Activated CD4-positive, alpha-beta T cell treated with anti-CD3 and anti-CD28 coated beads for 36 hours (primary cell): Measurements from ENCODE around the gene SBF2. TPM values are rescaled to one million over a fixed set of nuclear protein-coding genes. Genes with fewer than 3 reads are reported as not detected.

Experiments used
- ATAC-seq: fragments of 200-7000 bp; cut with Tn5 transposase; one replicate; pipeline ENCODE4 v1.10.0; 2021; ENCODE audit warnings: mild to moderate bottlenecking, moderate library complexity
- CTCF ChIA-PET: fragments of 350-600 bp; sonication (Branson Sonifier 250); formaldehyde crosslinking; loops from one replicate; lab custom pipeline; 2021; ENCODE audit warnings: antibody characterized with exemption; lab: Charles Lee
- POLR2A ChIA-PET: fragments of 350-600 bp; sonication (Branson Sonifier 250); formaldehyde crosslinking; loops from one replicate; lab custom pipeline; 2021; ENCODE audit warnings: antibody characterized with exemption, inconsistent platforms; lab: Charles Lee
- DNase-seq: peaks from one replicate; pipeline ENCODE4 v3.0.0-alpha.2; 2020
- H3K27ac Mint-ChIP-seq: one replicate; pipeline ENCODE4 v1.8.0; 2021; ENCODE audit warnings: mixed read lengths
- H3K27me3 Mint-ChIP-seq: one replicate; pipeline ENCODE4 v1.8.0; 2021; ENCODE audit warnings: mixed read lengths
- H3K36me3 Mint-ChIP-seq: one replicate; pipeline ENCODE4 v1.8.0; 2021; ENCODE audit warnings: low read depth, mixed read lengths
- H3K4me1 Mint-ChIP-seq: one replicate; pipeline ENCODE4 v1.8.0; 2021; ENCODE audit warnings: mixed read lengths
- H3K4me3 Mint-ChIP-seq: one replicate; pipeline ENCODE4 v1.8.0; 2021; ENCODE audit warnings: mild to moderate bottlenecking, moderate library complexity, mixed read lengths
- H3K9me3 Mint-ChIP-seq: one replicate; pipeline ENCODE4 v1.8.0; 2021; ENCODE audit warnings: low read depth, mixed read lengths
- intact Hi-C, 2 experiments: fragments of 100-400 bp; cut with DNase I in 1 of 2; cut with micrococcal nuclease in 1 of 2; formaldehyde crosslinking; loops; one replicate each; pipeline versions ENCODE4 v1.14.2 to v1.15.1; 2022 to 2024; cut with DNase I, micrococcal nuclease
- total RNA-seq, 2 experiments: library from RNA; stranded (reverse); gene quantifications; one replicate each; pipeline ENCODE4 v1.2.3, GENCODE V29; 2021

The SBF2 gene
- total RNA-seq, 2 experiments from 2014 or later: 7.1 to 8.1 TPM

DNA sequence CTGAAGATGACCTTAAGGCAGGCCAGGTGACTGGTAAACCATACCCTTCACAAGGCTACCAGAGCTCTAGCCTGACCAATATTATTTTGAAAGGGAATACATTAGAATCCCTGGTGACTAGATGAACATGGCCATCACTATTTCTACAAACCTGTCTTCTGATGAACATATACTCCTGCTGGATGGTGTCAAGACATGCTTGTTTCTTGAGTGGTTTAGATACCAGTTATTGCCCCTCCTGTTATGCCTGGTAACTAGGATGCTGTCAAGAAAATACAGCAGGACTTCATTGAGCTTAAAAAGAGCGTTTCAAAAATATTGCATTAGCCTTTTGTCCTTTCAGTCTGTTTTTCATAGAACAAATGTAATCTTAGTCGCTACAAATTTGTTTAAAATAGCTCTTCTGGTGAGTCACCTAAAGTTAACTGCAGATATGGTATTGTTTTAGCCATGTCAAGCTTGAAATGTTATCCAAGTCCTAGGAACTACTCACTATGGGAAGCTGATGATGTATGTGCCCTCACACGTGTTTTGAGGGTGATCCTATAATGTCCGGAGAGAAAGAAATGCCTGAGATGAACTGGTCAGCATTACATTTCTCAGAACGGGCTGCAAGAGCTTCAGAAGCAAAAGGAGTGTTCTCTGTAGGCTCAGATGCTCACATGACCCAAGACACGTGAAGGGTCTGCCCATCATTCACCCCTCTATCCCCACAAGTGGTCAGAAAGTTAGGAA, 31.4 kb upstream of the SBF2 start:
- Mint-ChIP-seq H3K9me3 (no peaks in the 10 kb centered on the region), H3K27ac (no peak overlapping the region), H3K4me1 (peaks cover 13% of the 10 kb centered on the region), H3K36me3 (no peaks in the 10 kb centered on the region), H3K4me3 (no peak overlapping the region), H3K27me3 (peaks cover 2% of the 10 kb centered on the region)
- ChIA-PET POLR2A (no interaction called here), CTCF (interaction anchor here (0.6 to 3.3 kb wide), 9 partner anchors 8 to 630 kb away, joined by 3 to 41 read pairs (median 3); no protein-coding TSS in a partner anchor)
- ATAC-seq: no peak
- DNase-seq: no peak
- intact Hi-C loops: loop anchor here in 1 of 2 experiments (10.0 kb wide), 1 partner anchor 791 kb away; no protein-coding TSS in a partner anchor

DNA sequence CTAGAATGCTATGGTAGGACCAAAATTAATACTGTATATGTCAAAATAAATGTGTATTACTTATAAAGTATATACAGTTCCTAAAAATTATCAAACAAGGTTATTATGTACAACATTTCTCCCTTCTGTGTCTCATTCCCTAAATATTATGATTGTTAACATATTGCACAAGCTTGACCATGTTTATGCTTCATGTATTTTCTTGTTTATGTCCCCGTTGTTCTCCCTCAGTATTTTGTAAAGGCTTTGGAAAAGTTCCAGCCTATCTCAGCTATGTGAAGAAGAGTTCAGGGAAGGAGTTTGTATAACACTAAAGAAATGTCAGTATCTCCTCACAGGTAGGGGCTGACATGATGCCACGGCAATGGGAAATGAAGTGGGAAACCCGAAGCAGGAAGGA, 30.5 kb upstream of the SBF2 start:
- Mint-ChIP-seq H3K4me1 (peaks cover 13% of the 10 kb centered on the region), H3K9me3 (no peaks in the 10 kb centered on the region), H3K27me3 (peaks cover 2% of the 10 kb centered on the region), H3K27ac (no peak overlapping the region), H3K4me3 (no peak overlapping the region), H3K36me3 (no peaks in the 10 kb centered on the region)
- ATAC-seq (no peak), DNase-seq (no peak)
- intact Hi-C loops: loop anchor here in 1 of 2 experiments (5.0 to 10.0 kb wide), 2 partner anchors 712 to 790 kb away; no protein-coding TSS in a partner anchor
- POLR2A ChIA-PET: no interaction called here
- CTCF ChIA-PET: interaction anchor here (0.6 to 3.3 kb wide), 12 partner anchors 9 to 420 kb away, joined by 3 to 41 read pairs (median 3); no protein-coding TSS in a partner anchor

DNA sequence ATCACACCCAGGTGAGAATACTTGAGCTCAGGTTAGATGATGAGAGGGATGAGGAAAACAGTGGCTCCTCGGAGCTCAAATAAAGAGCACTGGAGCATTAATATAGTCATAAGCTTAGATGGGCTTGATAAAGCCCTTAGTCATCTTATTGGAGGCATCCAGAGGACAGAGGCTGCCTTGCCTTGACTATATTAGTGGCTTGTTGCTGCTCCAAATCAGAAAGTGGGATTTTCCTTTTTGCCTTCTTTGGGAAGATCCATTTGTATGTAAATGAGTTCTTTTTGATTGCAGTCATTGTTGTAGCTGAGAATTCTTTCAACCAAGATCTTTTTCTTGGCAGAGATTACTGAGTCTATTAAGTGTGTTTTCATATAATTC, 29.8 kb upstream of the SBF2 start:
- Mint-ChIP-seq H3K9me3 (no peaks in the 10 kb centered on the region), H3K36me3 (no peaks in the 10 kb centered on the region), H3K4me1 (peaks cover 13% of the 10 kb centered on the region), H3K27ac (peak overlapping the region; percentile 86), H3K27me3 (peaks cover 2% of the 10 kb centered on the region), H3K4me3 (no peak overlapping the region)
- intact Hi-C loops: loop anchor here (1.0 to 10.0 kb wide), 8 partner anchors 15 to 789 kb away; no protein-coding TSS in a partner anchor
- DNase-seq (no peak), ATAC-seq (no peak)
- ChIA-PET POLR2A (no interaction called here), CTCF (interaction anchor here (0.6 to 3.3 kb wide), 14 partner anchors 9 to 1209 kb away, joined by 3 to 41 read pairs (median 4); no protein-coding TSS in a partner anchor)

DNA sequence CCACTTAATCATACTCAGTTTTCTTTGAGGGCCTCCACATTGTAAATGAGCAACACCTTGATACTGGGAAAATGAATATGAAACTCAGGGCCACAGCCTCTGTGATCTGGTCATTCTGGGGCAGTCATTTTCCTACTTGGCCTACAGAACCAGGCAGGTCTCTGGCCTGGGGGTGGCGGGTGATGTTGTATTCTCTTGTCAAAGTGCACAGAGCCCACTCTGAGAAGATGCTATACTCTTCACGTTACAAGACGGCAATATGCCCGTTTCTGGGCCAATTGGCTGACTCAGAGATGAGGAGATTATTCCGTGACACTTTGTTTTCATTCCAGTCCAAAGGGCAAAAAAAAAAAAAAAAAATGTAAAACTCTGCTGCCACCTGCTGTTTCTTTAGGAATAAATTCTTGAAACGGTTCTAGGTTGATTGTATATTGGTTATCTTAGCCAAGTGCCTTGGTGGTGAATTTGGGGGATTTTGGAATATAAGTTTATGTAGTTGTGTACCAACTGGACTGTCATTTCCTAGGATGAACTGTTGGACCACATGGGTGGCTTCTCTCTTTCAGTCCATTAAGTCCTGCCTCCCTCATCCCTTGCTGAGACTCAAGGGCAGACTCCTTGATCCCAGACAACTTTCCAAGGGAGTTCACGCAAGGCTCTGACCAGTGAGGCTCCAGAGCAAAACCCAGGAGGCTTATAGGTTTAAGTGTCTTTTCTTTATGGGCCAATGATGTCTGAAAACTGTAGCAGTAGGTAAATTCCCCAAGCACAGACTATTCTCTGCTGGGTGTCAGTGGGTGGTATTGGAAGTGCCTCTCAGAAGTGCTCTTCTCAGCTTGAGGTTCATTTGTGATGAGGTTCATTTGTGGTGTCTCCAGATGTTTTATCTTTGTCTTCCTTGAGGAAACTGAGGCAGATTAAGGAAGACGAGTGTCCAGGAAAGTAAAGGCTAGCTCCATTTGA, 29.1 kb upstream of the SBF2 start:
- ChIA-PET POLR2A (no interaction called here), CTCF (interaction anchor here (0.6 to 3.3 kb wide), 17 partner anchors 9 to 1209 kb away, joined by 3 to 41 read pairs (median 4); no protein-coding TSS in a partner anchor)
- ATAC-seq: peak; percentile 84
- Mint-ChIP-seq H3K36me3 (no peaks in the 10 kb centered on the region), H3K27ac (peak overlapping the region; percentile 86), H3K9me3 (no peaks in the 10 kb centered on the region), H3K27me3 (peaks cover 2% of the 10 kb centered on the region), H3K4me1 (peaks cover 16% of the 10 kb centered on the region), H3K4me3 (peak overlapping the region; percentile 26)
- intact Hi-C loops: loop anchor here (1.0 to 10.0 kb wide), 8 partner anchors 15 to 788 kb away; no protein-coding TSS in a partner anchor
- DNase-seq: peak; percentile 71

DNA sequence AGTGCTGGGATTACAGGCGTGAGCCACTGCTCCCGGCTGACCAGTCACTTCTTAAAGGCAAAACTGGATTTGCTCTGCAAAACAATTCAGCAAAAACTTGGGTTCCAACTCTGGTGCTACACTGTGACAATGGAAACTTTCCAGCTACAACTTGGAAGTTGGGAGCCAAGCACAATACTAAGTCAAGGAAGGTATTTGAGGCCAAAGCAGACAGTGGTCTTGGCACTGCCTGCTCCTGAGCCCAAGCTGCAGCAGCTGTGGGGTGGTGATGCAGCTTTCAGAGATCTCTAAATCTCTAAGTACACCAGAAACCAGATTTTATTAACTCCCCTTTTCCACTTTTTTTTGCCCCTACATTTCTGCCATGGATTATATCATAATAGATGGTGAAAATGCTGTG, 28.4 kb upstream of the SBF2 start:
- Mint-ChIP-seq H3K36me3 (no peaks in the 10 kb centered on the region), H3K27ac (peak overlapping the region; percentile 86), H3K9me3 (no peaks in the 10 kb centered on the region), H3K4me3 (no peak overlapping the region), H3K4me1 (peaks cover 23% of the 10 kb centered on the region), H3K27me3 (peaks cover 2% of the 10 kb centered on the region)
- intact Hi-C loops: loop anchor here in 1 of 2 experiments (2.0 to 10.0 kb wide), 4 partner anchors 350 to 788 kb away; no protein-coding TSS in a partner anchor
- no peak for DNase-seq
- ChIA-PET POLR2A (no interaction called here), CTCF (interaction anchor here (0.8 to 1.5 kb wide), 6 partner anchors 13 to 787 kb away, joined by 3 to 7 read pairs (median 4); no protein-coding TSS in a partner anchor)
- peak; percentile 3 for ATAC-seq

DNA sequence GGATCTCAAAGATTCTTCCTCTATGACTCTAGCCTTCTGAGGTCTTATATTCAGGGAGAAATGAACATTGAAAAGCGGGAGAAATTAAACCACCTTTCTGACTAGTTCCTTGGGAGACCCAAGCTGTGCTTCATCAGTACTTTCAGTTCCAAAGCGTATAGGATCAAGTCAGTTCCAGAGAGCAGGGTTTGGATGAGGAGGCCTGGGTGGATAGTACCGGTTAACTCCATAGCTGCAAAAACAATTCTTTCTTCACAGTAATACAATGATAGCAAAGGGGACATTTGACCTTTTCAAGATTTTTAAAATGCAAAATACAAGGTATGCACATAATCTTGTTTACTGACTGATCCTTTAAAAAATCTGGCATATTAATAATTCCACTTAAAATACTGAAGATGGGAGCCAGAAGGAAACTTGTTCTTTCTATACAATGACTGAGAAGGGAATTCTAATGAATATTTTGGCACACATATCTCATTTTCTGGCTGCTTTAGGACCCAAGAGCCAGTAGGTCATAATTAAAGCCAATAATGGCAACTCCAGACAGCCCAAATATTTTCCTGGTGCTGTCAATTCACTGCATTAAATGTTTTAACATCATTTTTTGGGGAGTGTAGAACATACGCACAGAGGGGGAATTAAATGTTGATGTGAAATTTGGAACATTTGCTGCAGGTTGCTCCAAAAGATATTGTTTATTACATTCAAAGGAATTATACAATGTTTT, 26.9 kb upstream of the SBF2 start:
- H3K36me3 Mint-ChIP-seq: no peaks in the 10 kb centered on the region
- no peak overlapping the region for H3K4me3 Mint-ChIP-seq
- intact Hi-C loops: loop anchor here in 1 of 2 experiments (5.0 to 10.0 kb wide), 2 partner anchors 709 to 786 kb away; no protein-coding TSS in a partner anchor
- ChIA-PET POLR2A (no interaction called here), CTCF (interaction anchor here (0.6 to 1.5 kb wide), 4 partner anchors 11 to 786 kb away, joined by 3 to 7 read pairs (median 6); no protein-coding TSS in a partner anchor)
- no peak for DNase-seq
- H3K9me3 Mint-ChIP-seq: no peaks in the 10 kb centered on the region
- no peak for ATAC-seq
- H3K27ac Mint-ChIP-seq: peak overlapping the region; percentile 6
- peaks cover 26% of the 10 kb centered on the region for H3K4me1 Mint-ChIP-seq
- H3K27me3 Mint-ChIP-seq: peaks cover 5% of the 10 kb centered on the region

DNA sequence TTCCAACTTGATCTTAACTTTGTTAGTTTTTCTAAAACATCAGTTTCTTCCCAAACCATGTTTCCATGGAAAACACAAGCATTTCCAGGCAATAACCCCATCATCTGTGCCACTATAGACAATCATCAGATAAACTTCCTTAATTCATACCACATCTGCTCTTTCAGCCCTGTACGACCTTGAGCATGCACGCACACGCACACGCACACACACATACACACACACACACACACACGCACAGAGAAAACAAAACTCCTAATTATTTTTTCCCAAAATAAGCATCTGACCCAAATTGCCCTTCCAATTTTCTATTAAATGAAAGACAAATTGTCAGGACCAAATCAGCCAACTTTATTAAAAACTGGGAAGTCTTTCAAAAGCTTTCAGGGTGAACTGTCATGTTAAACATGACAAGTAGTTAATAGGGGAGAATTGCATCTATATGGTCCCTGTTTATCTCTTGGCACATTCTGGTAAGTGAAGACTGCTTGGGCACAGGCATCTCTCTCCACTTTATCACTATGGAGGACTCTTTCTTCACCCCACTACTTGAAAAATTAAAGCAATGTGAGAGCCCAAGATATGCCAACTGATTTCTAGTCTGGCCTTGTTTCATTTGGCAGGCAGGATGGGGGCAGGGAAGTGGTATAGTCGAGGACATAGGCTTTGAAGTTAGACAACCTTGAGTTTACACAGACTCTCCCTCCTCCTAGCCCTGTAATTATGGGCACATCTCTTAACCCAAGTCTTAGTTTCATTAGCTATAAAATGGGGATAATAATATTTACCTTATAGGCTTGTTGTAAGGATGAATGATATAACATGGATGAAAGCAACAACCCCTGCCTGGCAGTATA, 25.9 kb upstream of the SBF2 start:
- H3K4me3 Mint-ChIP-seq: no peak overlapping the region
- CTCF ChIA-PET: interaction anchor here (0.6 to 1.4 kb wide), 3 partner anchors 10 to 785 kb away, joined by 3 to 7 read pairs (median 4); no protein-coding TSS in a partner anchor
- H3K27me3 Mint-ChIP-seq: peaks cover 8% of the 10 kb centered on the region
- H3K36me3 Mint-ChIP-seq: no peaks in the 10 kb centered on the region
- H3K27ac Mint-ChIP-seq: peak overlapping the region; percentile 6
- intact Hi-C loops: loop anchor here in 1 of 2 experiments (5.0 to 10.0 kb wide), 2 partner anchors 708 to 785 kb away; no protein-coding TSS in a partner anchor
- H3K4me1 Mint-ChIP-seq: peaks cover 26% of the 10 kb centered on the region
- ATAC-seq (no peak), DNase-seq (no peak)
- POLR2A ChIA-PET: interaction anchor here (0.7 kb wide), 1 partner anchor 9 kb away, joined by 4 read pairs; no protein-coding TSS in a partner anchor
- H3K9me3 Mint-ChIP-seq: no peaks in the 10 kb centered on the region

DNA sequence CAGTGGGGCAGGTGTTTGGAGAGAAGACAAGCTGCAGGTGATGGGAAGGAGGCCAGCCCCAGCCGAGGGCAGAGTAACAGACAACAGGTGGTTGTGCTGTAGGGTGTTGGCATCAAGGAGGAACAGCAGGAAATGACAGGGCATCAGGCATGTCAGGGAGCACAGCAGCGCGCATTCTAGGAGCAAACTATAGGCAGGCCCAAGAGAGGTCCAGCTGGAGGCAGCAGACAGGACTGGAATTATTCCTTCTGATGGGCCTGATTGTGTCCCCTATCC, 24.4 kb upstream of the SBF2 start:
- ChIA-PET POLR2A (no interaction called here), CTCF (interaction anchor here (1.0 to 1.4 kb wide), 3 partner anchors 10 to 15 kb away, joined by 3 to 7 read pairs (median 3); partner anchors contain the start of gene ADM)
- no peaks in the 10 kb centered on the region for H3K36me3 Mint-ChIP-seq
- H3K9me3 Mint-ChIP-seq: no peaks in the 10 kb centered on the region
- H3K27ac Mint-ChIP-seq: peak overlapping the region; percentile 27
- intact Hi-C loops: no loop called here
- ATAC-seq (no peak), DNase-seq (no peak)
- H3K27me3 Mint-ChIP-seq: peaks cover 8% of the 10 kb centered on the region
- peaks cover 25% of the 10 kb centered on the region for H3K4me1 Mint-ChIP-seq
- no peak overlapping the region for H3K4me3 Mint-ChIP-seq

DNA sequence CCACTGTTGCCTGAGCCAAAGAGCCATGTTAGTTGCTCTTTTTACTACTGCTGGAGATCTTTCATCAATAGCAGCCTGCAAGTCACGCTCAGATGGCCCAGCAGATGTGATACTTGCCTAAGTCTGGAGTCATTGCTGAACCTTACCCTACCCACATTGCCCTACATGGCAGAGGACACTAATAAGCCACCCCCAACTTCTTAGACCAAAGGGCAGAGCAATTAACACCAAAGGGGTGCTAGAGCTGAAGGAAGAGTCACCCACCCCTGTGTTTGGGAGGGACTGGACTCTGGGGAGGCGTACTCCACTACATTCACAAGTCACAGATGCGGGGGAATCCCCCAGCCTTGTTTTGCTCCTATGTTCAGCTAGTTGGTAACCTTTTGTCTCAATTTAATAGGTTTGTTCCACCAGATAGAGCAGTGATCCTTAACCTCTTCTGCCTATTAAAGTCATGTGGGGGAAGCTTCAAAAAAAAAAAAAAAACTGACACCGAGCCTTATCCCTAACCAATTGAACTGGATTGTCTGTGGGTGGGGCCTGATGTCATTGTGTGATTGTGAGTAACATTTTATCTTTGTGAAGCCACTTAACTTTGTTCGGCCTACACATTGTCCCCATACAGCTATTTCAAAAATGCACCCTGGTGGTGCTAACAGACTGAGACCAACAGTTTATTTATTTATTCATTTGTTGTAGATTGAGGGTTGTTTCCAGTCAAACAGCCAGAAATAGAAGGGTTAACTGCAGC, 23.9 kb upstream of the SBF2 start:
- Mint-ChIP-seq H3K4me1 (peaks cover 21% of the 10 kb centered on the region), H3K27me3 (peaks cover 7% of the 10 kb centered on the region), H3K27ac (peak overlapping the region; percentile 27), H3K36me3 (no peaks in the 10 kb centered on the region), H3K9me3 (no peaks in the 10 kb centered on the region), H3K4me3 (no peak overlapping the region)
- intact Hi-C loops: no loop called here
- ATAC-seq: peak; percentile 52
- ChIA-PET CTCF (interaction anchor here (0.6 to 1.4 kb wide), 6 partner anchors 10 to 568 kb away, joined by 3 to 7 read pairs (median 3); partner anchors contain the start of gene ADM), POLR2A (no interaction called here)
- peak; percentile 37 for DNase-seq
